HG02798 (cell line): ENCODE measurements around the gene BPIFB3.
"Not testable (repeated sequence)": the region's sequence is repeated elsewhere in the genome, so short reads cannot be mapped to it uniquely, and the experiment has no call there.

Source experiments
- ATAC-seq: cut with Tn5 transposase; IDR thresholded peaks from one replicate; pipeline ENCODE4 v1.9.1; 2021; ENCODE audit warnings: mild to moderate bottlenecking; ENCODE audit not compliant: unreplicated experiment, poor library complexity

Gene BPIFB3

GRCh38 chr20:33079259-33079658, 25.6 kb downstream of the BPIFB3 start, which contains the start of gene BPIFB4:
Gene BPIFB4 (plus strand): TSS chr20:33079643. CDS start chr20:33081527, 1,884 bp downstream.
- ATAC-seq, result no peak

- ATAC-seq, result no peak
These were observed 27.9 kb downstream of the BPIFB3 start for GRCh38 chr20:33081411-33082154.

- ATAC-seq, result no peak
These were observed 28.8 kb downstream of the BPIFB3 start for GRCh38 chr20:33082546-33082945.

DNA sequence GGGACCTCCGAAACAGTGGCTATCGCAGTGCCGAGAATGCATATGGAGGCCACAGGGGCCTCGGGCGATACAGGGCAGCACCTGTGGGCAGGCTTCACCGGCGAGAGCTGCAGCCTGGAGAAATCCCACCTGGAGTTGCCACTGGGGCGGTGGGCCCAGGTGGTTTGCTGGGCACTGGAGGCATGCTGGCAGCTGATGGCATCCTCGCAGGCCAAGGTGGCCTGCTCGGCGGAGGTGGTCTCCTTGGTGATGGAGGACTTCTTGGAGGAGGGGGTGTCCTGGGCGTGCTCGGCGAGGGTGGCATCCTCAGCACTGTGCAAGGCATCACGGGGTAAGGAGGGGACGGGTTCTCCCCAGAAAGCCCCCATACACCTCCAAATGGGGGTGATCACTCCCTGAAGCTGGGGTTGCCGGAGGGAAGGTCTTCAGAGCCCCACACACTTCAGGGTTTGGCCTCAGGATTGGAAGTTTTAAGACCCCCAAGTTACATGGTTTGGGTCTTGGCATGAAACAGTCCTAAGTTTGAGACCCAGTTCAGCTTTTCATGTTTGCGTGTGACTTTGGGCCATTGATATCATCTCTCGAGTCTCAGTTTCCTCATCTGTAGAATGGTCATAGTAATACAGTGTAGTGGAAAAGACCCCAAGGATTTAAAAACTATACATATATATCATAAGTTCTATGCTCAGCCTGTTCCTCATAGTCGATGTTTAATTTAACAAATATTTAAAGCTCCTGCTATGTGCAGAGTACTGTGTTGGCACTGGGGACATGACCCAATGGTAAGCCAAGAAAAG, 30.0 kb downstream of the BPIFB3 start:
- ATAC-seq, result no peak

DNA sequence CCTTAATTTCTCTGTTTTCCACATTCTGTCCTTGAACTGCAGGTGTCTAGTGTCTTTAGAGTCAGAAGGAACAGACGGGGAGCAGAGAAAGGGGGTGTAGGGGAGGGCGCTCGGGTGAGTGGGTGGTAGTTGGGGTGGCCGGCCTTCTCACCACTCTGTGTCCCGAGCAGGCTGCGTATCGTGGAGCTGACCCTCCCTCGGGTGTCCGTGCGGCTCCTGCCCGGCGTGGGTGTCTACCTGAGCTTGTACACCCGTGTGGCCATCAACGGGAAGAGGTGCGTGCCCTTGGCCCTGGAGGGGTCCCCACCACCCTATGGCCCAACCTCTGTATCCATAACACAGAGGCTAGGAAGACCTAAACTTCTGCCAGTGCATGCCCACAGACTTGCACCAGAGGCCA, 31.0 kb downstream of the BPIFB3 start:
- ATAC-seq, result no peak

DNA sequence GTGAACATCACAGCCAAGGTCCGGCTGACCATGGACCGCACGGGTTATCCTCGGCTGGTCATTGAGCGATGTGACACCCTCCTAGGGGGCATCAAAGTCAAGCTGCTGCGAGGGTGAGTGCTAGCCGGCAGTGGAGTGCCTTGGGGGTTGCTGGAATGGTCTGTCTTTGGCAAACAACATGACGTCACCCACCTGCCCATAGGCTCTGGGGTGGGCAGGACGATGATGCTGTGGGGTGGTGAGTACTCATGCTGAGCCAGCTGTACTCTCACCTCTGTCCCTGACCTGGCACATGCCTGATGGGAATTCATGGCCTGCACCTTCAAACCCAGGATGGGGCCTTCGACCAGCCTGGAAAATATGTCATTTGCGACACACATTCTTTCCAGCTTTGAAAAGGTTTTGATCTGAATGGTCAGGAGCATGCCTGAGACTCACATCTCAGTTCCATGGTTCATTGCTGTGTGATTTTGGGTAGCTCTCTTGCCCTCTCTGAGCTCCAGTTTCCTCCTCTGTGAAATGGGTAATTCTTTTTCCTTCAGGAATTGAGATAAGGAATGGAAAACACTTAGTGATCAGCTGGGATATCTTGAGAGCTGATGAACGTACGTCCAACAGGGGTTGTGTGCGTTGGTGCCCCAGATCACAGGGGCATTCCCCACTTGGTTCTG, 32.5 kb downstream of the BPIFB3 start:
- ATAC-seq, result no peak

GRCh38 chr20:33091147-33091546, 37.4 kb downstream of the BPIFB3 start:
- ATAC-seq, result no peak

- no peak for ATAC-seq
These were observed 38.0 kb downstream of the BPIFB3 start for GRCh38 chr20:33091693-33092092.

GRCh38 chr20:33092361-33092760, 38.7 kb downstream of the BPIFB3 start:
- ATAC-seq, result no peak

GRCh38 chr20:33093074-33093473, 39.4 kb downstream of the BPIFB3 start:
- ATAC-seq, result no peak

- no peak for ATAC-seq
These were observed 39.9 kb downstream of the BPIFB3 start for GRCh38 chr20:33093582-33093981.

GRCh38 chr20:33095249-33095648, 41.5 kb downstream of the BPIFB3 start:
- no peak for ATAC-seq

- ATAC-seq, result not testable (repeated sequence)
These were observed 42.3 kb downstream of the BPIFB3 start for GRCh38 chr20:33095902-33096584.

DNA sequence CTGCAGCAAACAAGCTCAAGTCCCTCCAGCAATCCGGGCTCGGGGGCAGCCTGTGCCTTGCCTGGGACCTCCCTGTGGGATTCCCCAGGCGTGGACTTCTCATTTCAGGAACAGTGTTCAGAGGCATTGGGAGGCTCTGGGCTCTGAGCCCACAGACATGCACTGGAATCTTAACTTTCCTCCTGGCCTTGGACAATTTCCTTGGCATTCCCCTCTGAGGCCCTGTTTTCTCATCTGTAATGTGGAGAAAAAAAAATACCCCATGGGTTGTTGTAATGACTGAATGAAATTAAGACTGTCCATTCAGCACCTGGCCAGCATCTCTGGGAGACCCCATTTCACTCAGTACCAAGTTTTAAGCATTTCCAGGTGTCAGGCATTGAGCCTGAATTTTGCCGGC, 43.3 kb downstream of the BPIFB3 start:
- ATAC-seq, result no peak

DNA sequence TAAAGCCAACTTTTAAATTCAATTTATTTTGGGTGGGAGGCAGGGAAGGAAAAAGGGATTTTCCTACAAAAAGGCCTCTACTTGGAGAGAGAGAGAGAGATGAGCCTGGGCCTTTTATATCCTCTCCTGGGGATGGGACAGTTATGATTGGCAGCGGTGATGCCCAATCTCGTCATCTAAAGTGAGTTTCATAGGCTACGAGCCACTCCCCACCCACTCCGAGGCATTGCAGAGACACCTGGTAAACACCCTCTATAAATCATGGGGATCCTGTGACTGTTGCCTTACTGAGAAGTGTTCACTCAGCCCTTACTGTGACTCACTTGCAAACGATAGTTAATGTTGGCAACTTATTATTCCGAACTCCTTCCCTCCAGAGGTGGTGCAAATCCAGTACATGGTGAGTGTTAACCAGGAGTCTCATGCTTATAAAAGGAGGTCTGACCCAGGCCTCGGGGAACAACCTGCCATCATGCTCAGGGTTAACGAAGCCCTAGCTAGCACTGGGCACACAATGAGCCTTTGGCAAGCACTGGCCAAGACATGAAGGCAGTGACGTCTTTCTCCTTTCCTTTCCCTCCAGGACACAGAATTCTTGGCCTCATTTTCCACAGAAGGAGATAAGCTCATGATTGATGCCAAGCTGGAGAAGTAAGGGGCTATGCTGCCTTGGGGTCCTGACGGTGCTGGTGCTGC, 46.3 kb downstream of the BPIFB3 start:
- no peak for ATAC-seq

- ATAC-seq, result no peak
These were observed 49.9 kb downstream of the BPIFB3 start for GRCh38 chr20:33103556-33103955.

- no peak for ATAC-seq
These were observed 50.6 kb downstream of the BPIFB3 start for GRCh38 chr20:33104336-33104735.

- no peak for ATAC-seq
These were observed 51.7 kb downstream of the BPIFB3 start for GRCh38 chr20:33105316-33105924.

DNA sequence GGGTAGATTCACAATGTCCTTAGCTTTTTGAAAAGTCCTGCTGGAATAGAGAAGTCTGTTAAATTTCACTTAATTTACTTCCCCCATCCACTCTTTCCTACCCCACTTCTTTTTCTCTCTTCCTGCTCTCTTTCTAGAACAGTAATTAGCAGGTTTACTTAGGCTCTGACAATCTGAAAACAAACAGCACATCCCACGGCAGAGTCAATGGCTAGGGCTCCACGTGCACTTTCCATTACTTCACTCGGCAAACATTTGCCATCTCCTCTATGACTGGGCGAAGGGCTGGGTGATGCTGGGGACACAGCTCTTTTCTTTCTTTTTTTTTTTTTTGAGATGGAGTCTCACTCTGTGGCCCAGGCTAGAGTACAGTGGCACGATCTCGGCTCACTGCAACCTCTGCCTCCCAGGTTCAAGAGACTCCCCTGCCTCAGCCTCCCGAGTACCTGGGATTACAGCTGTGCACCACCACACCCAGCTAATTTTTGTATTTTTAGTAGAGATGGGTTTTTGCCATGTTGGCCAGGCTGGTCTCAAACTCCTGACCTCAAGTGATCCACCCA, 52.4 kb downstream of the BPIFB3 start:
- not testable (repeated sequence) for ATAC-seq
